Stomach (tissue), 9 donors: ENCODE data around the gene CHRNA7. TPM values are rescaled to one million over a fixed set of nuclear protein-coding genes. Genes with fewer than 3 reads are reported as not detected.
A peak's percentile ranks its signal among the peaks of the same experiment; 100 is the strongest.

Experiments used
- DNase-seq, 2 donors: peaks; one replicate each; pipeline versions ENCODE4 v3.0.0 to v3.0.0-alpha.2; 2013 to 2019
- H3K27ac ChIP-seq, 5 donors: fragments of 200-600 bp in 4 of 5; sonication (generic) in 4 of 5; one replicate each; pipeline ENCODE4 v1.5.1; 2013 to 2019; ENCODE audit warnings: mild to moderate bottlenecking in 1 of 5, moderate library complexity in 1 of 5
- H3K27me3 ChIP-seq, 3 donors: fragments of 200-600 bp; sonication (generic); one replicate each; pipeline ENCODE4 v1.5.1; 2017 to 2019; ENCODE audit warnings: mixed run types in 1 of 3
- H3K36me3 ChIP-seq, 4 donors: fragments of 200-600 bp; sonication (generic); 1 replicate in 3 of 4; 2 replicates in 1 of 4; pipeline ENCODE4 v1.5.1; 2016 to 2019
- H3K4me1 ChIP-seq, 4 donors: fragments of 200-600 bp; sonication (generic); one replicate each; pipeline ENCODE4 v1.5.1; 2016 to 2019
- H3K4me3 ChIP-seq, 4 donors: fragments of 200-600 bp; sonication (generic) in 3 of 4; one replicate each; pipeline ENCODE4 v1.5.1; 2016 to 2019; ENCODE audit warnings: mild to moderate bottlenecking in 1 of 4
- H3K9me3 ChIP-seq, 4 donors: fragments of 200-600 bp; sonication (generic); one replicate each; pipeline ENCODE4 v1.5.1; 2016 to 2019
- CTCF ChIP-seq, 7 experiments: fragments of 450-650 bp in 4 of 7; fragments of 200-600 bp in 3 of 7; sonication (generic) in 3 of 7; IDR thresholded peaks; one replicate each; pipeline ENCODE4 v1.5.1; 2016 to 2019; ENCODE audit warnings: antibody characterized with exemption in 7 of 7, control low read depth in 2 of 7, mild to moderate bottlenecking in 1 of 7
- EP300 ChIP-seq: sonication (generic); formaldehyde crosslinking; IDR thresholded peaks from one replicate; pipeline ENCODE4 v1.6.1; 2017; ENCODE audit warnings: antibody characterized with exemption
- POLR2A ChIP-seq, 4 donors: fragments of 450-650 bp; IDR thresholded peaks; one replicate each; pipeline ENCODE4 v1.6.1; 2016; ENCODE audit warnings: antibody characterized with exemption in 4 of 4, control low read depth in 2 of 4, mild to moderate bottlenecking in 1 of 4, moderate library complexity in 1 of 4
- POLR2AphosphoS5 ChIP-seq, 3 donors: sonication (generic); formaldehyde crosslinking; IDR thresholded peaks; one replicate each; pipeline ENCODE4 v1.6.1; 2016; ENCODE audit warnings: antibody characterized with exemption in 3 of 3
- WGBS, 5 donors: extraction: QIAGEN DNeasy Blood & Tissue Kit in 3 of 5; methylation state at CpG; one replicate each; pipeline versions ENCODE4 v1.1.5 to v1.1.7; 2013 to 2018; 5-methylcytosine and 5-hydroxymethylcytosine counted together
- intact Hi-C: fragments of 100-400 bp; cut with DNase I; formaldehyde crosslinking; loops from one replicate; pipeline ENCODE4 v1.15.1; 2023; ENCODE audit warnings: low total_unique reads
- polyA plus RNA-seq, 3 donors: library from polyadenylated mRNA; stranded (reverse); fragments of 200-250 nt; gene quantifications; one replicate each; pipeline ENCODE4 v1.2.3, GENCODE V29; 2013
- total RNA-seq, 5 donors: library from RNA; depleted of rRNA; stranded (reverse); fragments of >200 nt; gene quantifications; one replicate each; pipeline versions ENCODE4 v1.1.0 to v1.2.3, GENCODE V29; 2014 to 2016
- donor health status: healthy with polysubstance abuse.
- donor health status: Bipolar disorder and iron deficiency.
- donor health status: healthy.

The CHRNA7 gene
- total and polyA plus RNA-seq, 8 donors = 1.1 to 131 (median 16.1) TPM

DNA sequence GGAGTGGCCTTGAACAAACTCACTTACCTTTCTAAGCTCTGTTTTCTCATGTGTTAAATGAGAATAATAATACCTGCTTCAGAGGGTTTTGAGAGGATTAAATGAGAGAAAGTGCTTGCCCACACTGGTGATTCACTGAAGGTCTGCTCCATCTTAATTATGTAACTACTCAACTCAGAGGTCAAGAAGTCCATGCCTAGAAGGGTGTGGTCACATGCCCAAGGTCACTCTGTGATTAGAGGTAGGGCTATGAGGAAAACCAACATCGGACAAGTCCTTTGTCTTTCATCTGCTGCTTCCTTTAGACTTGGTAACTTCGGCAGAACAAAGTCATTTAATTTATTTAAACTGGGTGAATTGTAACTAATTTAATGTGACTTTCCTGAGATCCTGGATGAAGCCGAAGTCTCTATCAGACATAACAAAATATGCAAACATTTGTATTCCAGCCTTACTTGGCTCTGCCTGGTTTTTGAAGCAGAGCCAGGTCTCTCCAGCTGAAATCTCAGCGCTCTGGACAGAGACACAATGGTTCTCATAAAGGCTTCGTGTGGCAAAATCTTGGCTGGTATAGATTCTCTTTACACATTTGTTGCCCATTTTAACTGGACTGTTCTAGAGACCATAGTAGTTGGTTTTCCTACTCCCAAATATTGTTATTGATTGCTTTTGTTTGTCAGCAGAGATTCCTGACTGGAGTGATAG, 3.0 kb downstream of the CHRNA7 start:
- intact Hi-C loops = loop anchor here (10.0 kb wide), 1 partner anchor 159 kb away; the partner anchor contains the start of gene OTUD7A
- peak overlapping the region in 2 of 5 donors; percentile 6 to 7 for H3K27ac ChIP-seq
- peaks cover 0 to 44% (median 18%) of the 10 kb centered on the region in 3 donors for H3K27me3 ChIP-seq
- H3K9me3 ChIP-seq = no peaks in the 10 kb centered on the region
- H3K4me3 ChIP-seq = no peak overlapping the region
- H3K36me3 ChIP-seq = no peaks in the 10 kb centered on the region
- peak; percentile 25 to 53 for DNase-seq
- 19 to 43% (median 24%) methylated on average over 5 of the region's 5 CpGs for WGBS, 5 donors
- H3K4me1 ChIP-seq = peaks cover 7 to 33% (median 26%) of the 10 kb centered on the region in 4 donors
- TF ChIP-seq EP300 (no peak), POLR2A (IDR thresholded peaks at IDR 0.05) (no peak), CTCF (IDR thresholded peaks at IDR 0.05) (no peak), POLR2AphosphoS5 (IDR thresholded peaks at IDR 0.05) (peak in 1 of 3 donors; percentile 6)

DNA sequence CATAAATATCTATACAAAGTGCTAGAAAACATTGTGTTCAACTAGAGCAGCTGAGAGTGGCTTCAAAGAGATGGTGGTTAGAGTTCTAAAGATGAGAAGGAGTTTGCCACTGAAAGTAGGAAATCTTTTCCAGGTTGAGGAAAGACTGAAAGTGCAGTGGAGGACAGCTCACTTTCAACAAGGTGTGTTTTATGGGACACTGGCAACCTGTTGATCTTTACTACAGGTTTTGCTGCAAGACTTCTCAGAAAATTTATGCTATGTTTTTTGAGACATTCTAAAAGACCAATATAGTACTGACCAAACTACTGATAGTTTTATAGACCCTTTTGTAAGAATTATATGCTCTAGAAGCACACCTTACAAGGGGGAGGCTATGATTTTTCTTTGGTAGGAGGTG, 3.8 kb downstream of the CHRNA7 start:
- no peak for DNase-seq
- no peak for TF ChIP-seq POLR2AphosphoS5 (IDR thresholded peaks at IDR 0.05)
- TF ChIP-seq EP300 = no peak
- TF ChIP-seq CTCF (IDR thresholded peaks at IDR 0.05) = no peak
- TF ChIP-seq POLR2A (IDR thresholded peaks at IDR 0.05) = no peak
- no peaks in the 10 kb centered on the region for H3K9me3 ChIP-seq
- peaks cover 0 to 36% (median 15%) of the 10 kb centered on the region in 3 donors for H3K27me3 ChIP-seq
- H3K4me3 ChIP-seq = no peak overlapping the region
- no peak overlapping the region for H3K27ac ChIP-seq
- H3K36me3 ChIP-seq = no peaks in the 10 kb centered on the region
- intact Hi-C loops = loop anchor here (10.0 kb wide), 1 partner anchor 159 kb away; the partner anchor contains the start of gene OTUD7A
- H3K4me1 ChIP-seq = peaks cover 7 to 30% (median 23%) of the 10 kb centered on the region in 4 donors

GRCh38 chr15:32035285-32035684, 5.0 kb downstream of the CHRNA7 start:
- H3K4me1 ChIP-seq = peaks cover 7 to 20% (median 13%) of the 10 kb centered on the region in 4 donors
- WGBS, 5 donors = 81 to 95% (median 87%) methylated on average over 2 of the region's 2 CpGs
- no peak overlapping the region for H3K27ac ChIP-seq
- DNase-seq = no peak
- H3K36me3 ChIP-seq = no peaks in the 10 kb centered on the region
- no peak overlapping the region for H3K4me3 ChIP-seq
- intact Hi-C loops = loop anchor here (10.0 kb wide), 1 partner anchor 160 kb away; the partner anchor contains the start of gene OTUD7A
- peaks cover 0 to 24% (median 8%) of the 10 kb centered on the region in 3 donors for H3K27me3 ChIP-seq
- no peak for TF ChIP-seq POLR2A (IDR thresholded peaks at IDR 0.05)
- no peak for TF ChIP-seq EP300
- no peak for TF ChIP-seq CTCF (IDR thresholded peaks at IDR 0.05)
- TF ChIP-seq POLR2AphosphoS5 (IDR thresholded peaks at IDR 0.05) = no peak
- H3K9me3 ChIP-seq = no peaks in the 10 kb centered on the region

DNA sequence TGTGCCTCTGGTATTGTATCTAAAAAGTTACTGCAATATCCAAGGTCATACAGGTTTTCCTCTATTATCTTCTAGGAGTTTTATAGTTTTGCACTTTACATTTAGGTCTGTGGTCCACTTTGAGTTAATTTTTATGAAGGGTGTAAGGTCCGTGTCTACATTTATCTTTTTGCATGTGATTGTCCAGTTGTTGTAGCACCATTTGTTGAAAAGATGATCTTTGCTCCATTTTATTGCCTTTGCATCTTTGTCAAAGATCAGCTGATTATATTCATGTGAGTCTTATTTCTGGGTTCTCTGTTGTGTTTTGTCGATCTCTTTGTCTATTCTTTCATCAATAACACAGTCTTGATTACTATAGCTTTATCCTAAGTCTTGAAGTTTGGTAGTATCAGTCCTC, 6.7 kb downstream of the CHRNA7 start:
- H3K4me3 ChIP-seq = no peak overlapping the region
- no peak overlapping the region for H3K27ac ChIP-seq
- TF ChIP-seq POLR2AphosphoS5 (IDR thresholded peaks at IDR 0.05) (no peak), EP300 (no peak), POLR2A (IDR thresholded peaks at IDR 0.05) (no peak), CTCF (IDR thresholded peaks at IDR 0.05) (no peak)
- no peak for DNase-seq
- peaks cover 0 to 11% (median 5%) of the 10 kb centered on the region in 4 donors for H3K4me1 ChIP-seq
- H3K9me3 ChIP-seq = no peaks in the 10 kb centered on the region
- 78 to 91% (median 89%) methylated on average over 2 of the region's 2 CpGs for WGBS, 5 donors
- no peaks in the 10 kb centered on the region for H3K36me3 ChIP-seq
- H3K27me3 ChIP-seq = peaks cover 0 to 7% (median 0%) of the 10 kb centered on the region in 3 donors
- intact Hi-C loops = loop anchor here (10.0 kb wide), 1 partner anchor 162 kb away; the partner anchor contains the start of gene OTUD7A
